DMS53 treated with DMSO at 0.1 percent for 48 hours (cell line): ENCODE measurements around the gene CYP27B1.

Experiments
- DNase-seq: peaks from one replicate; lab custom pipeline; 2025; ENCODE audit not compliant: unreplicated experiment; lab: John Stamatoyannopoulos, UW

CYP27B1 gene

DNA sequence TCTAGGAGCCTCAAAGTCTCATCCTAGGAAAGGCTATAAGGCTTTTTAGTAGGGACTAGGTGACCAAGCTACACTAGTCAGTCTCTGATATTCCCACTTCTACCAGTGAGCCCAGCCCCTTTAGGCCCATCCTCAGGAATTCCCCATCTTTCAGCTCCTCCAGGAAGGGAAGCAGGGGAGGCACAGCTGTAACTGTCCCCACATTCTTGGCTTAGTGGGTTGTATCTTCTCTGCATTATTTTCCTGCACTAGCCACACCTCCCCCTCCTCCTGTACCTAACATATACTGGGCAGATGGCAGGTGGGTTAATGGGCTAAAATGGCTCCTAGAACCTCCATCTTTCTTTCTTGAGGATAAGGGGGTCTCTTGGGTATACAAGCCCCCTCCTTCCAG lies 424 bp upstream of the CYP27B1 start:
- DNase-seq = no peak

DNA sequence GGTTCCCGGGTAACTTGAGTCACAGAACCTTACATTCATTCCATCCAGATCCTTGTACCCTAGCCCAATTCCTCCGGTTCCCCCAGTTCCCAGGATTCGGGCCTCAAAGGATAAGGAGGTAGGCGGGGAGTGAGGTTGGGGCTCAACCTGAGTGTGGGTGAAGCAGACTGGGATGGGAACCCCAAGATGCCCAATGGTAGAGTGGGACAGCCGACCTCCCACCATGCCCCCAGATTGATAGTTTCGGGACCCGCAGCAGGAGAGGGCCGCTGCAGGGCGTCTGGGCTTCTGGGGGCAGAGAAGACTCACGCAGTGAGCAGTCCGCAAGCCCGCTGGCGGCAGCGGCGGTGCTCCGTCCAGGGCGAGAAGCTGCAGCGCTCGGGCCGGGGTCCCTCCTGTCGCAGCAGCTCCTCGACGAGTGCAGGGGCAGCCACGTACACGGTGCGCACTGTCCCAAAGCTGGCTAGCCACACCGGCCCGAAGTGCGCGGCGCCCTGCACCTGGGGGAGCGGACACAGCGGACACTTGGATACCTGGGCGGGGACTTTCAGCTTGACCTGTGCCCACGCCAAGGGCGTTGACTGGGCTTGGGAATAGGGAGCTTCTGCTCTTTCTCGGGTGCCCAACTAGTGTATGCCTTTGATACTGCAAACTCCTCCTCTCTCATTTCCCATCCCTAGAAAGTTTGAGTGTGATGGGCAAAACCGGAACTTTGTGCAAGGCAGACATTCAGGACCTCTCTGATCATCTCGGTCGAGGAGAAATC lies 997 bp downstream of the CYP27B1 start:
- peak; percentile 17 for DNase-seq

DNA sequence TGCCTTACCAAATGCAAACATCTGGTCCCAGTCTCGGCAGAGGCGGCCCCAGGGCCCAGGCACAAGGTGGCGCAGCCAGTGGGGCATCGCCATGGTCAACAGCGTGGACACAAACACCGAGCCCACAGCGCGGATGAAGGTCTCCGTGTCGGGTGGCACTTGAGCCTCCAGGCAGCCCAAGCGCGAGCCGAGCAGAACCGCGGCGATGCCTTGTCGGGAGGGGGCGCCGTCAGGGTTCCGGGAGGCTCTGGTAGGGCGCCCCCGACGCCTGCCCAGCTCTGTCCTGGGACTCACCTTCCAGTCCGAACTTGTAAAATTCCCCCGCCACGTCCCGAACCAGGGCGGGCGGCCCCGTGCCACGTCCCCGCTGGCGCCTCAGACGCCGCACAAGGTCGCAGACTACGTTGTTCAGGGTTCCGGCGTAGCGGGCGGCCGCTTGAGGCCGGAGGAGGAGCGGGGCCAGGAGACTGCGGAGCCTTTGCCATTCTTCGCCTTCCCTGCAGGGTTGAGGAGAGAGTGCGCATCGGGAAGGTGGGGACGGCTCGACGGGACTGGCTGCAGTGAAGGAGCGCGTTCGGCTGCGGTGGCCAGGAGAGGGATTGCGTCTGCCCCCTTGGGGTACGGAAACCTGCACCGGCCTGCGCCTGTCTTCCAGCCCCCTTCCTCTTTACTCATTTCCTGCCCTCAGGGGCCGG lies 1.7 kb downstream of the CYP27B1 start:
- peak; percentile 46 for DNase-seq

DNA sequence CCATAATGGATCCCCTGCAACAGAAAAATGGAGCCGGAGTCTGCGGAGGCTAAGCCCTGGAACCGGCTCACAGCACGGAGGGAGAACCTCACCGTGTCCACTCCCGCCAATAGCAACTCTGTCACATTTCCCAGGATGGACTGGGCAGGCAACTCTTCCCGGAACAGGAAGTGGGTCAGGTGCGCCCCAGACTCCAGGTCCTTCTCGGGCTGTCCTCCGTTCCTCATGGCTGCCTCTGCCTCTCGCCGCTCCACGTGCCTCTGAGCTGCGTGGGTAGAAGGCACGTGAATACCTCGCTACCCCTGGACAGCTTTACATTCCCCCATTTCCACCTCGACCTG lies 2.2 kb downstream of the CYP27B1 start:
- peak; percentile 67 for DNase-seq

DNA sequence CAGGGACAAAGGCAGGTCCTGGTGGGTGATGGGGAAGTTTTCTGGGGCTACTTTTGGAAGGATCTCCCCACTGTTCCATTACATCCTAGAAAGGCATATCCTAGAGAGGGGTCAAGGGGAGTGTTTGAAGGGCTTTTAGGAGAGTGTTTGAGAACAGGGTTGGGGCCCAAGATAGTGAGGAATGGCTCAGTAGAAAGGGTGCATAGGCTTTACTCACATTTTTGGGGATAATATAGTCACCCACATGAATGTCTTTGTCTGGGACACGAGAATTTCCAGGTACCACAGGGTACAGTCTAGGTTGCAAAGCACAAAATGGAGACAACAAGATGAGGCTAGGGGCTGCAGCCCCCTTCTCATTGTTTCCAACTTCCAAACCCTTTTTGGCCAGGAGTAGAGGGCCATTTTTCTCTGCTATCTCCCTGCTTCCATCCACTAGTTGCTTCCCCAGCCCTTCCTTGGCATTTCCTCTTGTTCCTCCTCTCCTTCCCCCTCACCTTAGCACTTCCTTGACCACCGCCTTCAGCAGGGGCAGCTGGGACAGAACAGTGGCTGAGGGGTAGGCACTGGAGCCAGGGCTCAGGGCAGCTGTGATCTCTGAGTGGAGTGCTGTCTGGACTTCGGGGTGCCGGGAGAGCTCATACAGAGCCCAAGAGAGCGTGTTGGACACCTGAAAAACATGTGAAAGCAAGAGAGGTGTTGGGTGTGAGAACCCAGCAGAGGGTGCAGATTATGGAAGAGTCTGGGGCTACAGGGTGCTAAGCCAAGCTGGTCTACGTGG lies 2.8 kb downstream of the CYP27B1 start:
- DNase-seq = no peak

DNA sequence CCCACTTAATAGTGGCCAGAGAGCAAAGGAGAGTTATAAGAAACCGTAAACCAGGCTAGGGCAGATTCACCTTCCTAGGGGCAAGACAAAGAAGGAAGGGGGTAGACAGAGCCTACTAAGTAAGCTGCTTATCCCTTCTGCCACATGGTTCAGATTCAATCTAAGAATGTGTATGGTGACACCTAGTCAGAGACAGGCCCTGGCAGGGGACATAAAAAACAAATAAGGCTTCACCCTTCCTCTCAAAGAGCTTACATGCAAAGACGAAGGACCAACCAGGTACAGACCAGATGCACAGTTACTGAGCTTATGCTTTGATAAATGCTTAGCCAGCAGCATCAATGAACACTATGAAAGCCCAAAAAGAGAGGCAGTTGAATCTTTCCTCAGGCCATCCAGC lies 4.4 kb downstream of the CYP27B1 start:
- DNase-seq = no peak

DNA sequence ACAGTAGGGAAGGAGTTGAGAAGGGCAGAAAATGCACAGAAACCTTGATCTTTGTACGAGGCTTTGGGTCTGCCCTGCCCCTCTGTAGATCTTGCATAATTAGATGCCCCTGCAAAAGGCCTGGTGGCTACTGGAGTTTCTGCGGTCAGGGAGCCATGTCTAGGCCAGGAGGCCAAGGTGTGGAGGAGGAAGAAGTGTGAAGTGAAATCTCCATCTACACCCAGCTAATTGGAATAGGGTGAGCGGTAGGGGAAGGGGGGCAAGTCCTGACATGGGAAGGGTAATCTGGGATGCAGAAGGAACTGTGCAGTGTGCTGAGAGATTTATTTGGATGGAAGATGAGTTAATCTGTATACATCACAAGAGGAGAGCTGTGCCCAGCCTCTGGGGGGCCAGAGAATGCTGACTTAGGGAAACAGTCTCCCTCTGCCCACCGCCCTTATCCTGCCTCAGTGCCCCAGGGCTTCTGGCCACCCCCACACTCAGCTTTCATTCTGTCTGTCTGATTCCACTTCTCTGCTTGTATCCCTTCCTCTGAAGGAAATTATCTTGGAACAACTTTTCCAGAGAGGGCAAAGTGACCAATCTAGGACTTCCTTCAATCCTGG lies 5.4 kb downstream of the CYP27B1 start:
- DNase-seq = no peak

DNA sequence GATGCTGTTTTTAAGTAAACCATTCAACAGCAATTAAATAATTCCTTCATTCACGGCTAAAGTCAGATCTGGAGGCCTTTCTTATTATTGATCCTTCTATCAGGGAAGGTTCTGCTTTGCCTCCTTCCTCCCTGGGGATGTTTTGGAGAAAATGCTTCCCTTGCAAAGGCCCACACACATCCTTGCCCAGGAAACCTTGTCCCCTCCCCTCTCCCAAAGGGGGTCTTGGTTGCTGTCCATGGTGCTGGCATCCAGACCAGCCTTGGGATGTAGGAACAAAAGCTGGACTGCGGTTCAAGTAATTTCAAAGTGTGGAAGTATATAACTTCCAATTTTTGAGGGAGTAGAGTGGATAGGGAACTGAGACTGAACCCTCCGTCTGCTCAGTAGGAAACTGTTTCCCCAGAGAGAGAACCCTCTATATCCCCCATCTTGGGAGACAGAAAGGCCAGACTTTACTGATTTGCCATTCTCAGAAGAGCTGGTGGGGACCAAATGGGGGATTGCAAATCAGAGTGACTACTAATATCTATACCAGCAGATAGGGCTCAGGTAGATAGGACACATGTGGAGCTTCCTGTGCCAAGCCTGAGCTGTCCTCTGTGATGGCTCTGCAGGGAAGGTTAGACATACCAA lies 6.4 kb downstream of the CYP27B1 start:
- DNase-seq = no peak

DNA sequence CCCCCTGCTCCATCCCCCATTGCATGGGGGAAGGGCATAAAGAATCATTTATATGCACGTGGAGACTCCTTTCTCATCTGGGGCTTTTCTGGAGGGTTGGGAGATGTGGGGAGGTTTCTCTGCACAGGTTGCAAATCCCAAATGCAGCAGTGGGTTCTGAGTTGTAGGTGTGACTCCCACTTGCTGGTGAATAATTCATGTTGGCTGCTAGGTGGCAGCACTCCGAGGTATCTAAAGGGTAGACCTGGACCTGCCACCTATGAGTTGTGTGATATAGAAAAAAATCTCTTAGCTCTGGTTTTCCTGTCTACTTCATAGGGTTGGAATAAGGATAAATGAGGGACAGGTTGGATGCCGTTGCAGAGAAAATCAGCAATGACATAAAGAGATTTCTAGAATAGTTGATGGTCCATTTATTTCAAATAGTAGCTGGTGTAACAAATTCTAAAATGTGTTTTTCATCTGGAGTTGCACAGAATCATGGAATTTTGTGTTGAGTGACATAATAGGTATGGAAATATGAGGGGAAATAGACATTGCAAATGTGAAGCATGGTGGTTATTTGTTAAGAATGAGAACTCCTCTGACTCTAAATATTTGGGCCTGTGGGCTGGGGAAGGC lies 7.4 kb downstream of the CYP27B1 start:
- peak; percentile 57 for DNase-seq

DNA sequence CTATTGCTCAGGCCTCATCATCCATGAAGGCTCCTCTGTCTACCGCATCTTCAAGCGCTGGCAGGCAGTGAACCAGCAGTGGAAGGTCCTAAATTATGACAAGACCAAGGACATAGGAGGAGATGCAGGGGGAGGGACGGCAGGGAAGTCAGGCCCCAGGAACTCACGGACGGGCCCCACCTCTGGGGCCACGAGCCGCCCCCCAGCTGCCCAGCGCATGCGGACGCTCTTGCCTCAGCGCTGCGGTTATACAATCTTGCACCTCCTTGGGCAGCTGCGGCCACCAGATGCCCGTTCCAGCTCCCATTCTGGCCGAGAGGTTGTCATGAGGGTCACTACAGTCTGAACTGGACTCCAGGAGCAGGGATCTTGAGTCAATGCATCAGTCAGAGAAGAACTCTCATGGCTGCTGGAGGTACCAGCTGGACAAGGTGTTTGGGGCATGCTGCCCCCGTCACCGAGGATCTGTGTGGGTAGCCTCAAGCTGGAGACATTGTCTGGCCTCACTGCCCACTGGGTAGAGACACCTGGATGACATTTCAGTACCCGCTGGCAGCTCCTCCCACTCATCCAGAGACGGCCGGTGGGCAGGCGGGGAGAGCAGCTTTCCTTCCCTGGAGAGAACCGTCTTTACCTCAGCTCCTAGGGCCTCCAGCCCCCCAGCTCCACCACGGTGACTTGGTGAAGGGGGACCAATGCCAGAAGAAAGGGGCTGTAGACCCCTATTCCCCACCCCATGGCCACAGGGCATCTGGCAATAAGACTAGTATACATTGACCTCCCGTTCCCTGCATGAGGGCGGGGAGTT lies 8.1 kb downstream of the CYP27B1 start:
- no peak for DNase-seq

DNA sequence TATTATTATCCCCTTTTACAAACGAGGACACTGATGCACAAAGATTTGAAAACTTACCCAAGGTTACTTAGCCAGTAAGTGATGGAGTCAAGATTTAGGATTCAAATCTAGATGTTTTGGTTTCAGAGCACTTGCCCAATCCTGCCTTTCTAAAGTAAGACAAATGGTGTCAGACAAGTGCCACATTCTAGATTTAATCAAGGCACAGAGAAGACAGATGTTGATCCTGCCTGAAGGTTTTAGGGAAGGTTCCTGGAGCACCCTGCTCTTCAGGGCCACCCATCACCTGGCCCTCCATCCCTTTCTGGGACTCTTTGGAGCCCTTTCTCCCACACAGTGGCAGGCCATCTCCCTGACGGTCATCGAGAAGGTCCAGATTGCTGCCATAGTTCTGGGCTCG lies 9.1 kb downstream of the CYP27B1 start:
- DNase-seq = no peak

DNA sequence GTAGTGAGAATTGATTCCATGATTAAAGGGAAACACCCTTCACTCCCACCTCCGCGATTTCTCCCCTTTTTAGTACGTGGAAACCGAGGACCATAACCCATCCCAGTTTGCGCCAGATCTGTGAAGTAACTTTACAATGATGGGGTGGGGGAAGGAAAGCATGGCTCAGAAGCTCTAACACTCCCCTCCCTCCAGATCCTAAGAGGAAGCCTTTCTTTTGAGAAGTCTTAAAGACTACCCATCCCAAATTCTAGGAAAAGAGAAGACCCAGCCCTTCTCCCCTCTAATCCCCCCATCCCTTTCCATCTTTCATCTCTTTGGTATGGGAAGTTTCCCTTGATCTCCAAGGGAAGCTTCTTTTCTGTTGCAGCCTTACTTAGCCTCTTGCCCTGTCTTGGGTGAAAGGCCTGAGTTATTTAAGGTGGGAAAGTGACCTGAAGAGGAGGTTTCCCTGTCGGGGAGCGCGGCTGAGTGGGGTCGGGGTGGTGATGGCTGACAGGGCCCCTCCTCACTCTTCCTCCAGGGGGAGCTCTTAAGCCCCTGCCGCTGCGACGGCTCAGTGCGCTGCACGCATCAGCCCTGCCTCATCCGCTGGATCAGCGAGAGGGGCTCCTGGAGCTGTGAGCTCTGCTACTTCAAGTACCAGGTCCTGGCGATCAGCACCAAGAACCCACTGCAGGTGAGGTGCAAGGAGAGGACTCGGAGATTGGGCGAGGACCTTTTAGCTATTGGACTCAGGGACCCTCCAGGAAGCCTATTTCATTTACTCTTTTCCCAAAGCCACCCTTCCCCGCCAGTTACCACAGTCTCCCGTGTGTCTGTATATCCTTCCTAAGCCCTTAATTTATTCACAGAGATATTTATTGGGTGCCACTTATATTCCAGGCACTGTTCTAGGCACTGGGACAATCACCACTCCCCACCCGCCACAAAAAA lies 10.2 kb downstream of the CYP27B1 start:
- no peak for DNase-seq

DNA sequence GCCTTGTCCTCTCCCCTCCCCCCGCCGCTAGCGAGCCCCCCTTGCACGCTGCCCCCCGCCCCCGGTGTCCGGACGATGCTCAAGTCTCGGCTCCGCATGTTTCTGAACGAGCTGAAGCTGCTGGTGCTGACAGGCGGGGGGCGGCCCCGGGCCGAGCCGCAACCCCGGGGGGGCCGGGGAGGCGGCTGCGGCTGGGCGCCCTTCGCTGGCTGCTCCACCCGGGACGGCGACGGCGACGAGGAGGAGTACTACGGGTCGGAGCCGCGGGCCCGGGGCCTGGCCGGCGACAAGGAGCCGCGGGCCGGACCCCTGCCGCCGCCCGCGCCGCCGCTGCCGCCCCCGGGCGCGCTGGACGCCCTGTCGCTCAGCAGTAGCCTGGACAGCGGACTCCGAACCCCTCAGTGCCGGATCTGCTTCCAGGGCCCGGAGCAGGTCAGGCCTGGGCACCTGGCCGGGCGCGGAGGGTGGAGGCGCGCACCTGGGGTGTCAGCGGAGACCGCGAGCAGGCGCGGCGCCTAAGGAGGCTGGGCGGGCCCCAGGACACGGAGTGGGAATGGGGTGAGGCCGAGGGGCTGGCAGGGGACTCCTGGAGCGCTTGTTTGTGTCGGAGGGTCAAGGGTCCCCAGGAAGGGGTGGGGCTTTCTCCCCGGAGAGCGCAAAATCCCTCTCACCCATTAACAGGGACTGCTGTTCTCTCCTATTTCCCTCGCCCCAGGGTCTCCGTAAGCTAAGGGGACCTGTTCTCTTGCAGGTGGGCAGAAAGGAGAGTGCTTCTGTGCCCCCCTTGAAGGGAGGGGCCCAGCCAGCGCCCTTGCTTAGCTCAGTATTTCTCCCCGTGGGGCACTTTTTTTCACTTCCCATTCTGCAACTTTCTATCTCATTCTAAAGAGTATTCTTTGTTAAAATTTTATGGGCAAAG lies 11.2 kb downstream of the CYP27B1 start:
- no peak for DNase-seq

DNA sequence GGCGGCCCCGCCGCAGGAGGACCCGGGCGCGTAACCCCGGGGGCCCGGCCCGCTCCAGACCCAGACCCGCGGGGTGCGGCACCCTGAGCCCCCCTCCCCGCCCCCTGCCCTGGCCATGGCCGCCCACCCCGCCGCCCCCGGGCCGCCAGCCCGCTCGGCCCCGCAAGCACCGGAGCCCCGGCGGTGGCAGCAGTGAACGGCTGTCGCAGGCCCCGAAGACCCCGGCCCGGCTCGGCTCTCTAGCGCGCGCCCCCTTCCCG lies 11.8 kb downstream of the CYP27B1 start:
- DNase-seq = no peak

DNA sequence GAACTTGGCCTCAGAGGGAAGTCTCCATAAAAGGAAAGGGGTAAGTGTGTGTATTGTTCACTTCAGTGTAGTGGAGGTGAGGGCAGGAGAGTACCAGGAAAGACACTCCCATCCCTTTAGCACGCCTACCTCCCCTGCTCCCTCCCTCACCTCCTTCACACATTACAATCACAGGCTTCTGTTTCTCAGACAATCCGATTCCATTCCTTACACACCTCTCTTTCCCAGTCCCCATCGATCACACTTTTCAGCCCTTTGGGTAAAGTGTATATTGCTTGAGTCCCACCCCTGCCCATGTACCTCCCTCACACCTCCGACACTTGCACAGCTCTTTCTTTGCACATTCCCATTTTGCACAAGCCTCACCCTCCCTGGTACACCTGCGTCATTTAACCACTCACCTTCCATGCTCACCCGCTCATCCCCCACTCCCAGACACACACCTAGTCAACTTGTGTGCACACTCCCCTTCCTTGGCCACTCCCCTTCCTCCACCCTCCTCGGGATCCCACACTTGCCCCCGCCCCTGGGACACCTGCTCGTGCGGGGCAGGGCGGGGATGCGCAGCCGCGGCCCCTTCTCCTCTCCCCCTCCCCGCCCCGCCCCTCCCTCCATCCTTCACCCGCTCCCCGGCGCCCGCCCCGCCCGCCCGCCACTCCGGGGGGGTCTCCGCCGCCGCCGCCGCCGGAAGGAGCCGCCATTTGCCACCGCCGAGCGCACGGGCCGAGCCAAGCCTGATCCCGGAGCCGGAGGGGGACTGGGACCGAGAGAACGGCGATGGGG lies 12.3 kb downstream of the CYP27B1 start, which contains the start of gene MARCHF9:
Gene MARCHF9 (plus strand): TSS at position 693 of the 783 bp plus-strand sequence. CDS start 426 bp downstream, outside the sequence.
- DNase-seq = peak; percentile 84

DNA sequence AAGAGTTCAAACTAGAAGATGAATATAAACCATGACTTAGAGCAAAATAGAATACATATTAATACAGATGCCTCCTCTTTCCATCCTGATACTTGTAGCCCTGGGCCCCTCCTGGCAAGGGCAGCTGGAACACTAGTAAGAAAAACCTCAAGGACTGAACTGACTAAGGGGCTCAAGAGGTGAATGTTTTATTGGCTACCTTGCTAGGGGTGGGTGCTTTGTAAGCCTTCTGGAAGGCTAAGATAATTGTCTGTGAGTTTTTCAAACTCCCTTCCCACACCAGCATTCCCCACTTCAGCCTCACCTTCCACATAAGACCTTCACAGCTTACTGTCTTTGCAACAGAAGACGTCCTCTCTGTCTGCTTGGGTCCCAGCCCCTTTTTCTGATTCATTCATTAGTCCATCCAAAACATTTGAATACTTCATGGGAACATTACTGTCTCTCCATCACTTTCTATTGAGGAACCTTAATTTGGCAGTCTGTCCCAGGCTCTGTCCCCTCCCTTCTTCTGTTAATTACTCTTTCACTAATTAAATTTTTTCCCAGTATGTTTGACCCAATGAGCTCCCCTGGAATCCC lies 13.0 kb downstream of the CYP27B1 start:
- DNase-seq = no peak

DNA sequence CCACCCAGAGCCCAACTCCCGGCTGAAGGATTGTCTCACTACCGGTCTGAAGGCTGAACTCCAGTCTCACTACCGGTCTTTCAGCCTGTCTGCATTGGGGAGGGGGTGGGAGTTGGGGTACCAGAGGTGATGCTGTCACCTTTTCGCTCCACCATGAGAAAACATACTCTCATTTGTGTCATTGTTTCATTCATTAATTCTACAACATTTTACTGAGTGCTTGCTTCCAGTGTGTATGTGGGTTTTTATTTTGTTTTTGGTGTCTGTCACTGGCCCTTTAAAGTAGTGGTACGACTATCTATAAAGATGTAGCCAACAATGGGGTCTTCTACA lies 14.2 kb downstream of the CYP27B1 start:
- DNase-seq = no peak
